MCF 10A (cell line): ENCODE measurements around the gene TIGD6. TPM values are rescaled to one million over a fixed set of nuclear protein-coding genes. Genes with fewer than 3 reads are reported as not detected.

Experiments
- BruUV-seq: library from RNA; stranded (reverse); fragments of 400-500 nt; replicated peaks from 2 replicates; lab custom pipeline; 2021; lab: Mats Ljungman, UMichigan
- CTCF ChIA-PET: fragments of 300-600 bp; sonication (Branson Sonifier 250); formaldehyde crosslinking; extraction: SDS; loops from one replicate; lab custom pipeline; 2021; ENCODE audit warnings: antibody characterized with exemption, inconsistent platforms; lab: Yijun Ruan, JAX
- POLR2A ChIA-PET: fragments of 300-600, 350-650 bp; sonication (Branson Sonifier 250); formaldehyde crosslinking; extraction: SDS; loops from one replicate; lab custom pipeline; 2020; ENCODE audit warnings: antibody characterized with exemption, inconsistent platforms; lab: Yijun Ruan, JAX
- DNase-seq: peaks from one replicate; pipeline ENCODE4 v3.0.0-alpha.2; 2018; ENCODE audit not compliant: unreplicated experiment
- H3K27ac Mint-ChIP-seq: one replicate; pipeline ENCODE4 v1.8.0; 2022; ENCODE audit warnings: mild to moderate bottlenecking, low read depth, mixed read lengths; ENCODE audit not compliant: unreplicated experiment
- H3K27me3 Mint-ChIP-seq: one replicate; pipeline ENCODE4 v1.8.0; 2022; ENCODE audit warnings: mixed read lengths; ENCODE audit not compliant: insufficient read depth, unreplicated experiment
- H3K36me3 Mint-ChIP-seq: one replicate; pipeline ENCODE4 v1.8.0; 2022; ENCODE audit warnings: mild to moderate bottlenecking, moderate library complexity, mixed read lengths; ENCODE audit not compliant: insufficient read depth, unreplicated experiment
- H3K4me1 Mint-ChIP-seq: one replicate; pipeline ENCODE4 v1.8.0; 2022; ENCODE audit warnings: mixed read lengths; ENCODE audit not compliant: insufficient read depth, unreplicated experiment
- H3K4me3 Mint-ChIP-seq: one replicate; pipeline ENCODE4 v1.8.0; 2022; ENCODE audit warnings: mild to moderate bottlenecking, moderate library complexity, mixed read lengths; ENCODE audit not compliant: unreplicated experiment
- H3K9me3 Mint-ChIP-seq: one replicate; pipeline ENCODE4 v1.8.0; 2022; ENCODE audit warnings: mixed read lengths; ENCODE audit not compliant: unreplicated experiment
- intact Hi-C: fragments of 100-400 bp; cut with micrococcal nuclease; formaldehyde crosslinking; loops from 2 replicates; pipeline ENCODE4 v1.14.1; 2022
- total RNA-seq: library from RNA; stranded (reverse); gene quantifications from 2 replicates; pipeline ENCODE4 v1.2.3, GENCODE V29; 2022
- TF ChIP-seq, protein P1 (sequence below): fragments of 200-600 bp; IDR thresholded peaks from one replicate; pipeline ENCODE4 v1.8.0; 2022; ENCODE audit warnings: antibody characterized with exemption, mild to moderate bottlenecking; ENCODE audit not compliant: unreplicated experiment

TIGD6 gene
- total RNA-seq, 1 experiment from 2014 or later = 9.0 TPM

DNA sequence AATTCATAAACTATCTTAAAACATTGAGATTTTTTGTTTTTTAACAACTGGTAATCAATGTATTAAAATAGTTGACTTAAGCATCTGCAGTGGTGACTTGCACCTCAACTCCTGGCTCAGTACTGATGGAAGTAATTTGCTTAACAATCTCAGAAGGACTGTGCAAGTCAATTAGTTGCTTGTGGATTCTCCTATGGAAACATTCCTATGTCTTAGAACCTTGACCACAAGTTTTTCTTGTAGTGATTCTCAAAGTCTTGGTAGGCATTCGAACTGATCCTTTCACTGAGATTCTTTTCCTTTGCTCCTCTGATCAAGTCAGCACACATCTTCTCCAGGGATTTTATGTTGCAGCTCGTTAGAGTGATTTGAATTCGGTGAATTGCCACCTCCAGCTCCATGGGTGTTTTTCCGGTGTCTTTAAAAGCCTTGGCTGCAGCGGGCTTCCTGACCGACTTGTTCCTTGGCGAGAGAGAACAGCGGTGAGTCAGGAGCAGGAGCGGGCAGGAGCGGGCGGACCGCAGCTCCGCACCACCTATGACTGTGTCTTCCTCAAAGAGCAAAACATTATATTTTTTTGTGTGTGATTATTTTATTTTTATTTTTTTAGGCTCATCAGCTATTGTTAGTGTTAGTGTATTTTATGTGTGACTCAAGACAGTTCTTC, 21.2 kb upstream of the TIGD6 start:
- Mint-ChIP-seq H3K4me1 (peaks cover 50% of the 10 kb centered on the region), H3K27ac (peak overlapping the region; percentile 89), H3K4me3 (peak overlapping the region; percentile 63), H3K27me3 (no peaks in the 10 kb centered on the region), H3K9me3 (no peaks in the 10 kb centered on the region), H3K36me3 (peaks cover 92% of the 10 kb centered on the region)
- TF ChIP-seq, protein P1, sequence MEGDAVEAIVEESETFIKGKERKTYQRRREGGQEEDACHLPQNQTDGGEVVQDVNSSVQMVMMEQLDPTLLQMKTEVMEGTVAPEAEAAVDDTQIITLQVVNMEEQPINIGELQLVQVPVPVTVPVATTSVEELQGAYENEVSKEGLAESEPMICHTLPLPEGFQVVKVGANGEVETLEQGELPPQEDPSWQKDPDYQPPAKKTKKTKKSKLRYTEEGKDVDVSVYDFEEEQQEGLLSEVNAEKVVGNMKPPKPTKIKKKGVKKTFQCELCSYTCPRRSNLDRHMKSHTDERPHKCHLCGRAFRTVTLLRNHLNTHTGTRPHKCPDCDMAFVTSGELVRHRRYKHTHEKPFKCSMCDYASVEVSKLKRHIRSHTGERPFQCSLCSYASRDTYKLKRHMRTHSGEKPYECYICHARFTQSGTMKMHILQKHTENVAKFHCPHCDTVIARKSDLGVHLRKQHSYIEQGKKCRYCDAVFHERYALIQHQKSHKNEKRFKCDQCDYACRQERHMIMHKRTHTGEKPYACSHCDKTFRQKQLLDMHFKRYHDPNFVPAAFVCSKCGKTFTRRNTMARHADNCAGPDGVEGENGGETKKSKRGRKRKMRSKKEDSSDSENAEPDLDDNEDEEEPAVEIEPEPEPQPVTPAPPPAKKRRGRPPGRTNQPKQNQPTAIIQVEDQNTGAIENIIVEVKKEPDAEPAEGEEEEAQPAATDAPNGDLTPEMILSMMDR = no peak
- peak; percentile 93 for DNase-seq
- ChIA-PET CTCF (interaction anchor here (0.5 to 2.3 kb wide), 27 partner anchors 9 to 547 kb away, joined by 3 to 14 read pairs (median 4); partner anchors contain the start of gene TIGD6), POLR2A (interaction anchor here (0.9 to 4.6 kb wide), 20 partner anchors 10 to 677 kb away, joined by 3 to 104 read pairs (median 6); partner anchors contain the start of genes GRPEL2, HMGXB3 and TIGD6)
- intact Hi-C loops = loop anchor here (1.0 to 2.0 kb wide), 2 partner anchors 15 to 20 kb away; no protein-coding TSS in a partner anchor
- no TSS peak for BruUV-seq

DNA sequence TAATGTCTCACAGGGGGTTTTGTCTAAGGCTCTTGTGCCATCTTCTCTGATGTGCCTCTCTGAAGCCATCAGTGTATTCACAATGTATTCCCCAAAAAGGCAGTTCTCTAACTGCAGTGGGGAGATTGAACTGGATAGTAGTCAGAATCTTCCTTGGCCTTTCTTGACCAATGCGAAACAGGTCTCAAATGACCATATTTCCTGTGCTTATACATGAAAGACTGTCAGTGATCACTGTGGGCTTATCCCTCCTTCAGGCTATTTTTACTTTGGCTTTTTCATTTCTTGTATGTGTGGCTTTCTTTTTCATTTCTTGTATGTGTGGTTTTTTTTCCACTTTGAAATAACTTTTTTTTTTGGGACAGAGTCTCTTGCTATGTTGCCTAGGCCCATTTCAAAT, 19.8 kb upstream of the TIGD6 start:
- TF ChIP-seq, protein P1 = no peak
- H3K4me1 Mint-ChIP-seq = peaks cover 50% of the 10 kb centered on the region
- H3K4me3 Mint-ChIP-seq = no peak overlapping the region
- H3K36me3 Mint-ChIP-seq = peaks cover 92% of the 10 kb centered on the region
- intact Hi-C loops = no loop called here
- H3K27me3 Mint-ChIP-seq = no peaks in the 10 kb centered on the region
- ChIA-PET CTCF (interaction anchor here (0.6 to 1.8 kb wide), 8 partner anchors 13 to 492 kb away, joined by 3 to 14 read pairs (median 4); no protein-coding TSS in a partner anchor), POLR2A (interaction anchor here (0.6 to 4.6 kb wide), 7 partner anchors 11 to 92 kb away, joined by 3 to 104 read pairs (median 22); partner anchors contain the start of genes HMGXB3 and TIGD6)
- H3K27ac Mint-ChIP-seq = peak overlapping the region; percentile 89
- H3K9me3 Mint-ChIP-seq = no peaks in the 10 kb centered on the region
- BruUV-seq = no TSS peak
- DNase-seq = no peak

- H3K27me3 Mint-ChIP-seq = no peaks in the 10 kb centered on the region
- TF ChIP-seq, protein P1 = no peak
- peaks cover 99% of the 10 kb centered on the region for H3K36me3 Mint-ChIP-seq
- DNase-seq = peak; percentile 13
- peak overlapping the region; percentile 55 for H3K27ac Mint-ChIP-seq
- CTCF ChIA-PET = interaction anchor here (0.7 to 2.3 kb wide), 10 partner anchors 10 to 419 kb away, joined by 3 to 10 read pairs (median 3); no protein-coding TSS in a partner anchor
- no peak overlapping the region for H3K4me3 Mint-ChIP-seq
- intact Hi-C loops = no loop called here
- H3K4me1 Mint-ChIP-seq = peaks cover 42% of the 10 kb centered on the region
- POLR2A ChIA-PET = interaction anchor here (0.8 to 1.9 kb wide), 3 partner anchors 10 to 41 kb away, joined by 3 to 9 read pairs (median 4); no protein-coding TSS in a partner anchor
- H3K9me3 Mint-ChIP-seq = no peaks in the 10 kb centered on the region
- BruUV-seq = no TSS peak
Observed at GRCh38 chr5:150017226-150018005, 17.0 kb upstream of the TIGD6 start.
